HG02870 (cell line): ENCODE measurements around the gene PXN.
"Not testable (repeated sequence)": the region's sequence is repeated elsewhere in the genome, so short reads cannot be mapped to it uniquely, and the experiment has no call there.

ENCODE experiments used
- ATAC-seq: cut with Tn5 transposase; IDR thresholded peaks from one replicate; pipeline ENCODE4 v1.9.1; 2021; ENCODE audit warnings: mild to moderate bottlenecking, moderate library complexity; ENCODE audit not compliant: unreplicated experiment

PXN gene

GRCh38 chr12:120242275-120242799 lies 23.2 kb downstream of the PXN start:
- no peak for ATAC-seq

- ATAC-seq, result no peak
Measured at GRCh38 chr12:120241561-120242274, 23.8 kb downstream of the PXN start.

- ATAC-seq, result no peak
Measured at GRCh38 chr12:120240495-120240833, 25.1 kb downstream of the PXN start.

GRCh38 chr12:120239776-120240494 lies 25.6 kb downstream of the PXN start:
- no peak for ATAC-seq

- ATAC-seq, result no peak
Measured at GRCh38 chr12:120238839-120239445, 26.6 kb downstream of the PXN start.

GRCh38 chr12:120238217-120238616 lies 27.3 kb downstream of the PXN start:
- no peak for ATAC-seq

GRCh38 chr12:120237360-120238171 lies 28.0 kb downstream of the PXN start:
- ATAC-seq, result no peak

GRCh38 chr12:120236809-120237208 lies 28.7 kb downstream of the PXN start:
- not testable (repeated sequence) for ATAC-seq

- ATAC-seq, result no peak
Measured at GRCh38 chr12:120235369-120236323, 29.9 kb downstream of the PXN start.

GRCh38 chr12:120234643-120235368 lies 30.7 kb downstream of the PXN start:
- no peak for ATAC-seq

- no peak for ATAC-seq
Measured at GRCh38 chr12:120231316-120232011, 34.1 kb downstream of the PXN start.

- no peak for ATAC-seq
Measured at GRCh38 chr12:120230974-120231315, 34.6 kb downstream of the PXN start.

GRCh38 chr12:120230326-120230973 lies 35.1 kb downstream of the PXN start:
- ATAC-seq, result no peak

- ATAC-seq, result no peak
Measured at GRCh38 chr12:120229487-120230325, 35.8 kb downstream of the PXN start.

- ATAC-seq, result no peak
Measured at GRCh38 chr12:120229071-120229486, 36.5 kb downstream of the PXN start.

GRCh38 chr12:120228291-120229070 lies 37.0 kb downstream of the PXN start:
- ATAC-seq, result peak; percentile 71

GRCh38 chr12:120228041-120228290 lies 37.6 kb downstream of the PXN start:
- ATAC-seq, result no peak
